Measurements from ENCODE around the gene UCP2.
A peak's percentile ranks its signal among the peaks of the same experiment; 100 is the strongest.
"Not testable (repeated sequence)": the region's sequence is repeated elsewhere in the genome, so short reads cannot be mapped to it uniquely, and the experiment has no call there.

Gene UCP2

GRCh38 chr11:73990730-73991129 lies 8.1 kb upstream of the UCP2 start:
- no peak for DNase-seq

- no peak for DNase-seq
These were observed 6.5 kb upstream of the UCP2 start for GRCh38 chr11:73989156-73989555.

DNA sequence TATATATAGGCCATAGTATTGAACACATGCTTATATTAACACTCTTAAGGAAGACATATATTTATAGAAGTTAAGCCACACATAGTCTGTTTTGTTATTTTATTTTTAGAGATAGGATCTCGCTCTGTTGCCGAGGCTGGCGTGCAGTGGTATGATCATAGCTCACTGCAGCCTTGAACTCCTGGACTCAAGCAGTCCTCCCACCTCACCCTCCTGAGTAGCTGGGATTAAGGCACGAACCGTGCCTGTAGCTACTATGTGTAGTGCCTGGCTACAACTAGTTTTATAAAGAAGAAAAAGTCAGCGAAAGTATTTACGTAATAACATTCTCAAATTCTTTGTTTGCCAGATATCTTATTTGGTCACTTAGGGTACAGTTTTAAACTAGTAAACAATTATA lies 5.6 kb upstream of the UCP2 start:
- no peak for DNase-seq

DNA sequence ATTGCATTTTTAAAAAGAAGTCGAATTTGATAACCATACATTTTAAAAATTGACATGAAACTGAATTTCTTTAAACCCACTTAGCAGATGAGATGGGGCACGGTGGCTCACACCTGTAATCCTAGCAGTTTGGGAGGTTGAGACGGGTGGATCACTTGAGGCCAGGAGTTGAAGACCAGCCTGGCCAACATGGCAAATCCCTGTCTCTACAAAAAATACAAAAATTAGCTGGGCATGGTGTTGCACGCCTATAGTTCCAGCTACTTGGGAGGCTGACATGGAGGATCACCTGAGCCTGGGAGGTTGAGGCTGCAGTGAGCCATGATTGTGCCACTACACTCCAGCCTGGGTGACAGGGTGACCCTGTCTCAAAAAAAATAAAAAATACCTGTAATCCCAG lies 3.0 kb upstream of the UCP2 start:
- DNase-seq, result not testable (repeated sequence)

DNA sequence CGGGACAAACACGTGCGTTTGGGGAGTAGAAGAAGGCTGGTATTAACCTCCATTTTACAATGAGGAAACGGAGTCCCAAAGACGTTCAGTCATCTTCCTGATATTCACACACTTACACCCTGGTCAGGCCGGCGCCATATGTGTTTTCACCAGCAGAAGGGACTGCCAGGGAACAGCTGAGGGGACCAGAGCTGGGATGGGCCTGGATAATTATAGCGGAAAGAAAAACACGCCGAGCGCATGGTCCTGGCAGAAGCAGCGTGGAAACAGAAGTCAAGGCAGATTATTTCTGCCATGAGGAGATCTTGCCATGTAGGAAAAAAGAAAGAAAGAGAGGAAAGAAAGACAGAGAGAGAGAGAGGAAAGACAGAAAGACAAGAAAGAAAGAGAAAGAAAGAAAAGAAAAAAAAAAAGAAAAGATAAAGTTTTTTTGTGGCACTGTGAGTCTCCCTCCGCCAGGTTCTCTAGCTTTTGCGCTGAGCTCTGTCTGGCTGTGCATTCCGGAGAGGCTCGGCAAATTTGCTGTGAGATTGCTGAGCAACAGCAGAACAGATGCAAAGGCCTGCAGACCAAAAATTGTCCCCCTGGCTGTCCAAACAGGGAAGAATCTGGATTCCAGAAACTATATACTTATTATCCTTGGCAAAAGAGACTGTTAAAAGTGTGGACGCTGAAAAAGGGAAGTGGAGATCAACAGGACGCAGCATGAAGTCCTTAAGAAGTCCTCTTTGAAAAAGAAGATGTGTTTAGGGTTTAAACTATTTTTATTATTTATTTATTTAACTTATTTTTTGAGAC lies 1.3 kb upstream of the UCP2 start:
- peak; percentile 68 for DNase-seq

GRCh38 chr11:73982990-73983740 lies 522 bp upstream of the UCP2 start:
- DNase-seq, result peak; percentile 96

DNA sequence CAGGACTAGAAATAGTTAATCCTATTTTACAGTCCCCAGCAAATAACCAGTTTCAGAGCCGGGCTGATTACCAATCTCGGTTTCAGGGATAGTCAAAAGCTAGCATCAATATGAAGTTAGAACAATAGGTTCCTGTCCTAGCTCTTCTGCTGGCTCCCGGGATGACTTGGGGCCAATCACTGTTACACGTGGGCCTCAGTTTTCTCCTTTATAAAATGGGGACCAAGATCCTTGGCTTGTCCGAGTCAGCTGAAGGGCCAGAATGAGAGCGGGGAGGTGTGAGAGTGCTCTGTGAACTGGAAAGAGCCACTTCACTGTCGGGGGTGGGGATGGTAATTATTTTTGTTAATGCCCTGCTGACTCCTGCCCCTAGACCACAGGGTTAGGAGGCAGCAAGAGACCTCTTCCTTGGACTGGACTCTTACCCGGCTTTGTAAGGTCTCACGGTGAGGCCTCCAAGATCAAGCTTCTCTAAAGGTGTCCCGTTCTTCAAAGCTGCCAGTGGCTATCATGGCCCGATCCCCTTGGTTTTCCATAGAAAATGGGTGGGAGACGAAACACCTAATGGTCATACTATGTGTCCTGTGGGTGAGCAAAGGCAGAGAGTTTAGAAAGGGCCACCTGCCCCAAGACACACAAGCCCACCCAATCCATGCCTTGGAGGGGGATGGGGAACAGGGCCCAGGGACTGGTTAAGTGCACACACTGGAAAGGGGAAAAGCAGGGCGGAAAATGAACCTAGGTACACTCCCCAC lies 1.4 kb downstream of the UCP2 start:
- no peak for DNase-seq

DNA sequence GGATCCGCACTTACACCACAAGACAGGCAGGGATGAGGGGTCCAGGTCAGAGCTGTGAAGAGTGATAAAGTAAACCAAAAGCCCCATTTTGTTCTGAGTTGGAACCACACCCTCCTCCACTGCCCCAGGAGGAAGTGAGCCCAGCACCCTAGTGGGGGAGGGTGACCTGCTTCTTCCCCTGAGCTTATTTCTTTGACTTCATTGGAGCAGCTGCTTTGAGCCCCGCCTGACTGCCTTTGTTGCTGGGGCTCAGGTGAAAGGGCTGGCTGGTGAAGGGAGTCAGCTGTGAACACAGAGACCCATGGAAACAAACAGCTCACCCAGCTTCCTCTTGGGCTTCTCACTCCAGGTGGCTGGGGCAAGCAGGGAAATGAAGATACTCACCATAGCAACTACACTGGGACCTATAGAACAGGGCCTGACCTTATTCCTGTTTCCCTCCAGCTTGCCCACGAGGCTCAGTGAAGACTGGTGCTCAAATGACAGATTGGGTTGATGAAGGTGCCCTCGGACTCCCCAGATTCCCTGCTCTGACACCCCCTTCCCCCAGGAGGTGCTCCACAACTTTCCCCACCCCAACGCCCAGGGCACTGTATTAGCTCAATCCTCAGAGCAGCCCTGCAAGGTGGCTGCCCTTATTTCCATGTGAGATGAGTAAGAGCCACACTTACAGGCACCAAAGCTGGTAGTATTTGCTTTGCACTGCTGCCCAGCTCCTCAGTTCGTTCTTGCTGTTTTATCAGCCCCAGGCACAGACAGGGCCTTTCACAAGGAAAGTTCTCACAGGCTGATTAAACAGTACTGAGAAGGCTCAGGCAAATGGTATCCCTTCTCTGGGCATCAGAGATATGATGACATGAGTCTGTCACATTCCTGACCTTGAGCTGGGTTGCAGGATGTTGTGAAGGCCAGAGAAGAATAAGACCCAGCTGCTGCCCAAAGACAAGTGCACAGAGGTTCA lies 2.4 kb downstream of the UCP2 start:
- DNase-seq, result peak; percentile 15

- no peak for DNase-seq
These were observed 4.0 kb downstream of the UCP2 start for GRCh38 chr11:73978576-73979086.

DNA sequence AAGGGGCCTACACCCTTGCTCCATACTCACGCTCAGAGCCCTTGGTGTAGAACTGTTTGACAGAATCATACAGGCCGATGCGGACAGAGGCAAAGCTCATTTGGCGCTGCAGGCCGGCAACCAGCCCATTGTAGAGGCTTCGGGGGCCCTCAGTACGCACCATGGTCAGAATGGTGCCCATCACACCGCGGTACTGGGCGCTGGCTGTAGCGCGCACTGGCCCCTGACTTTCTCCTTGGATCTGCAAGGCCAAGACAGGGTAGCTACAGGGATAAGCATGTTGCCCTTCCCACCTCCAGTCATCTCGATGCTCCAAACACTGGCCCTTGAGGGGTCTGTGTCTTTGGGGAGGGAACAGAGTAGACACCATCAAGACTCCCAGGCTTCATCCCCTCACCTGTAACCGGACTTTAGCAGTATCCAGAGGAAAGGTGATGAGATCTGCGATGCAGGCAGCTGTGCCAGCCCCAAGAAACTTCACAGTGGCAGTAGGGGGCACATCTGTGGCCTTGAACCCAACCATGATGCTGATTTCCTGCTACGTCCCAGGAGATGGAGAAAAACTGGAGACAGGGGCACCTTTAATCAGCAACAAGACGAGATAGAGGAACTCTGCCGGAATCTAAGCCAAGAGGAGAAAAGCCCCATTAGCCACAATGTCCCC lies 4.7 kb downstream of the UCP2 start:
- DNase-seq, result no peak

- DNase-seq, result no peak
These were observed 6.0 kb downstream of the UCP2 start for GRCh38 chr11:73976451-73977151.

DNA sequence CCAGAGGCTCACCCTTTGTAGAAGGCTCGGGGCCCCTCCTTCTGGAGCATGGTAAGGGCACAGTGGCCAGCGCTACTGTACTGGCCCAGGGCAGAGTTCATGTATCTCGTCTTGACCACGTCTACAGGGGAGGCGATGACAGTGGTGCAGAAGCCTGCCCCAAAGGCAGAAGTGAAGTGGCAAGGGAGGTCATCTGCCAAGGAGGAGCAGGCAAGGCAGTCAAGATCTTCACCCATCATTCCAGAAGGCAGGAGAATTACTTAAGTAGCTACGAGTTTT lies 7.2 kb downstream of the UCP2 start:
- DNase-seq, result no peak

DNA sequence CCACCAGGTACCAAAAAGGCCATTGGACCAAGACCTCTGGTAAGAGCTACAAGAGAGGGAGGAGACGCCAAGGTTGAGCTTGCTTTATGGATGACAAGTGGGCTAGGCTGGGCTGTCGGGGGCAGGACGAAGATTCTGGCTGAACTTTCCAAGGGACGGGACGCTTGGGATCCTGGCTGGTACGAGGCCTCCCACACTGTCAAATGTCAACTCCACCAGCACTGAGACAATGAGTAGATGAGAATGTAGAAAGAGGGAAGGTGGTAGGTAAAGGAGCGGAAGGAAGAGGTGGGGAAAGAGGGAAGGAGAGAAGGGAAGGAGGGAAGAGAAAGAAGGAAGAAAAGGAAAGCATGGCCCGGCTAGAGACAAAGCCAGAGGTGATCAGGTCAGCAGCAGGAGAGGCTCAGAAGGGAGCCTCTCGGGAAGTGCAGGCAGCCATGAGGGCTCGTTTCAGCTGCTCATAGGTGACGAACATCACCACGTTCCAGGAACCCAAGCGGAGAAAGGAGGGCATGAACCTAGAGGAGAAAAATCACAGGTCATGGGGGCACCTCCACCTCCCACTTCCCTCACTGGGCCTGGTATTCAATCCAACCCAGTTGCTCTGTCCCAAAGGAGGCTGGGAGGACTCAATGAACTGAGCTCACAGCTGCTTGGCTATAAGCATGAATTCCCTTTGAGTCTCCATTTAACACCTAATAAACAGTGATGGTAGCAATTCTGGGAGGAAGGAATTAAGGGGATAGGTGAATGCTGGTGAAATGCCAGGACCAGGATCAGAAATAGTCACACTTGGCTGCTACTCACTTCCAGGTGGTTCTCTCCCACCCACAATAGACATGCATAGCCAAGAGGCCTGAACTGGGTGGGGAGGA lies 7.8 kb downstream of the UCP2 start:
- DNase-seq, result no peak

DNA sequence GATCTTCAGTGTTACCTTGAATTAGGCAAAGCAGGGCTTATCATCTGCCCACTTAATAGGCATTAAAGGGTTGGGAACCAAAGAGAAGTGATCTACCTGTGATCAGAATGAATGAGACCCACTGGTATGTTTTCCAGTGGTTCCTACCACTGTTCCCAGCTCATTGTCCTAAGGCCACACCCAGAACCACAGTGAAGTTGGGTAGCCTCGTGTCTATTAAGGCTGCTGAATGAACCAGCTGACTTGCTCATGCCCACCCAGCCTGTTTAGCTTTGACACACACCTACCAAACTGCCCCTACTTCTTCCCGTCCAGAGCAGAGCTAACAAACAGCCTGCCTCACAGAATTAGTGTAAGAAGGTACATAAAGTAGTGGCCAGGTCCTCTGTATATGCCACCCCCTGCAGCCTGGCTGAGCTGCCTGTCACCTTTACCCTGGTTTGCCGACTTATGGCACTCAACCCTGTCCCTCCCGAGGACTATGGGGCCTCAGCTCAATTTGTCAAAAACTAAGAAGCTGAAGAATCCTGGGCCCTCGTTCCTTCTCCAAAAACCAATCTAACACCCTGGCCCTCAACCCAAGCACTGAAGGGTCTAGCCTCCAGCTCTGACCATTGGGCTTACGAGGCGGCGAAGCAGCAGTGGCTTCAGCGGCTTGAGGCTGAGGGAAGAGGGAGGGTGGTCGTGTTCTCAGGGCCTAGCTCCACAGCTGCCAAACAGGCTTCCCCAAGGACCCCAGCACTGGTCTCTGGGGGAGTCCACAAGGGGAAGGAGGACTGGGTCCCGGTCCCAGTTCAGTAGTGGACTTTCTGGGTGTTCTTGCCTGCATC lies 9.8 kb downstream of the UCP2 start:
- no peak for DNase-seq

DNA sequence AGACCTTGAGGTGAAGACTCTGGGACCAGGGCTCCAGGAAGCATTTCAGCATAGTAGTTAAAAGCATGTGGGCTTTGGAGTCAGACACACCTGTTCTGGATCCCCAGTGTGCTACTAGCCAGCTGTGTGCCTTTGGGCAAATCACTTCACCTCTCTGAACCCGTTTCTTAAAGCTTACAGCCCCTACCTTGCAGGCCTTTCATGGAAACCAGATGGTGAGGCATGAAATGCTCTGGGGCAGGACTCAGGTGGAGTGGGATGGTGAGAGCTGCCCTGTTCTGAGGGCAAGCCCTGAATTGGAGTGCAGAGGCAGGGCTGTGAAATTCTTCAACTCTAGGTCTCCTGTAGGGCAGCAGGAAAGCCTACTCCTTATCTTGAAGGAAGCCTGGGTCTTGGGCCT lies 10.5 kb downstream of the UCP2 start:
- no peak for DNase-seq

- no peak for DNase-seq
These were observed 11.4 kb downstream of the UCP2 start for GRCh38 chr11:73971175-73971719.

DNA sequence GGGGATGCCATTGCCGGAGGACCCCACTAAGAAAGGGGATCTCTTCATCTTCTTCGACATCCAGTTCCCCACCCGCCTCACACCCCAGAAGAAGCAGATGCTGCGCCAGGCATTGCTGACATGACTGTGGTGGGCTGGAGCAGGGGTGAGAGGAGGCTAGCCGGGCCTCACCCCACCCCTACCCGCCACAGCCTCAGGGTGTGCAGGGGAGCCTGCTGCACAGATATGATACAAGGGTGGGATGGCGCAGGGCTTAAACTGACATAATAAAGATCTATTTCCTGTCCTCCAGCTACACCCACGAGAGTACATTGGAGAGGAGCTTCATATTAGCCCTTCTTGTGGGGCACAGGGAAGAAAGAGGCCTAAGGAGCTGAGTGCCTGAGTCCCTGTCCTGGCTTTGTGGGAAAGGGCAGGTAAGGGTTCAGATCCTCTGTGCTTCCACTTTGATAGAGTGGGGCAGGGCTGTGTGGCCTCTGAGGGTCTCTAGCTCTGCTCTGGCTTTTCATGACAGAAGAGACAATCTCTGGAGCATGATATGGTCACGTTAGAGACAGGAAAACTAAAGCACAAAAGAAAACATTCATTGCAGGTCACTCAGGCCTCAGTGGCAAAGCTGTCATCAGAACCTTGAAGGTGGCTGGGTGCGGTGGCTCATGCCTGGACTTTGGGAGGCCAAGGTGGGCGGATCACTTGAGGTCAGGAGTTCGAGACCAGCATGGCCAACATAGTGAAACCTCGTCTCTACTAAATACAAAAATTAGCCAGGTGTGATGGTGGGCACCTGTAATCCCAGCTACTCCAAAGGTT lies 12.4 kb downstream of the UCP2 start:
- DNase-seq, result no peak

- DNase-seq, result no peak
These were observed 13.6 kb downstream of the UCP2 start for GRCh38 chr11:73969091-73969490.
